ENCODE results near the gene CCBE1.

The CCBE1 gene

GRCh38 chr18:59484561-59485328, 212.5 kb downstream of the CCBE1 start:
- no peak for DNase-seq (ENCODE audit: low read depth)

GRCh38 chr18:59484131-59484530, 213.1 kb downstream of the CCBE1 start:
- DNase-seq (ENCODE audit: low read depth) = no peak

- DNase-seq (ENCODE audit: low read depth) = no peak
These were observed 215.8 kb downstream of the CCBE1 start for GRCh38 chr18:59481436-59481835.

- DNase-seq (ENCODE audit: low read depth) = no peak
These were observed 217.4 kb downstream of the CCBE1 start for GRCh38 chr18:59479776-59480175.

GRCh38 chr18:59478591-59478990, 218.6 kb downstream of the CCBE1 start:
- DNase-seq (ENCODE audit: low read depth) = no peak

- no peak for DNase-seq (ENCODE audit: low read depth)
These were observed 219.4 kb downstream of the CCBE1 start for GRCh38 chr18:59477849-59478248.

GRCh38 chr18:59470561-59471121, 226.6 kb downstream of the CCBE1 start:
- no peak for DNase-seq (ENCODE audit: low read depth)

GRCh38 chr18:59469463-59470180, 227.6 kb downstream of the CCBE1 start:
- no peak for DNase-seq (ENCODE audit: low read depth)

GRCh38 chr18:59468821-59469220, 228.4 kb downstream of the CCBE1 start:
- DNase-seq (ENCODE audit: low read depth) = no peak

- DNase-seq (ENCODE audit: low read depth) = no peak
These were observed 229.7 kb downstream of the CCBE1 start for GRCh38 chr18:59467497-59467896.

GRCh38 chr18:59466980-59467379, 230.2 kb downstream of the CCBE1 start:
- no peak for DNase-seq (ENCODE audit: low read depth)

GRCh38 chr18:59464486-59464885, 232.7 kb downstream of the CCBE1 start:
- no peak for DNase-seq (ENCODE audit: low read depth)

- DNase-seq (ENCODE audit: low read depth) = no peak
These were observed 236.1 kb downstream of the CCBE1 start for GRCh38 chr18:59461171-59461570.

- DNase-seq (ENCODE audit: low read depth) = no peak
These were observed 237.2 kb downstream of the CCBE1 start for GRCh38 chr18:59460072-59460420.

GRCh38 chr18:59459369-59460071, 237.7 kb downstream of the CCBE1 start:
- DNase-seq (ENCODE audit: low read depth) = no peak

GRCh38 chr18:59458575-59458974, 238.6 kb downstream of the CCBE1 start:
- no peak for DNase-seq (ENCODE audit: low read depth)

GRCh38 chr18:59456657-59457056, 240.6 kb downstream of the CCBE1 start:
- DNase-seq (ENCODE audit: low read depth) = no peak

GRCh38 chr18:59455728-59456276, 241.4 kb downstream of the CCBE1 start:
- DNase-seq (ENCODE audit: low read depth) = no peak

GRCh38 chr18:59454909-59455727, 242.1 kb downstream of the CCBE1 start:
- no peak for DNase-seq (ENCODE audit: low read depth)

GRCh38 chr18:59453468-59453961, 243.7 kb downstream of the CCBE1 start:
- DNase-seq (ENCODE audit: low read depth) = no peak

- DNase-seq (ENCODE audit: low read depth) = no peak
These were observed 245.3 kb downstream of the CCBE1 start for GRCh38 chr18:59451963-59452362.

Measured in CMK (cell line).